SK-N-SH treated with all-trans-retinoic acid at 6 μM for 48 hours (cell line): ENCODE results near the gene KRR1.

Experiments
- ATAC-seq: fragments of 200-7000 bp; cut with Tn5 transposase; 3 replicates; pipeline ENCODE4 v1.9.1; 2020; ENCODE audit warnings: mild to moderate bottlenecking, moderate library complexity
- ARNTL ChIP-seq: fragments of 450-650 bp; formaldehyde crosslinking; IDR thresholded peaks from 2 replicates; pipeline ENCODE4 v1.5.0; 2020; ENCODE audit warnings: low read depth, mild to moderate bottlenecking, moderate library complexity, borderline replicate concordance
- BACH2 ChIP-seq: fragments of 250-450 bp; sonication (Bioruptor Pico); IDR thresholded peaks from 2 replicates; pipeline ENCODE4 v1.9.0; 2021; ENCODE audit warnings: mild to moderate bottlenecking, borderline replicate concordance
- CSDC2 ChIP-seq: fragments of 250-450 bp; sonication (Bioruptor Pico); IDR thresholded peaks from 2 replicates; pipeline ENCODE4 v1.5.0; 2020; ENCODE audit warnings: mild to moderate bottlenecking, moderate library complexity
- ESRRG ChIP-seq: fragments of 250-450 bp; sonication (Bioruptor Pico); IDR thresholded peaks from 2 replicates; pipeline ENCODE4 v1.6.1; 2021; ENCODE audit warnings: mild to moderate bottlenecking
- GLIS3 ChIP-seq: fragments of 250-450 bp; sonication (Bioruptor Pico); IDR thresholded peaks from 2 replicates; pipeline ENCODE4 v1.5.0; 2020; ENCODE audit warnings: mild to moderate bottlenecking, moderate library complexity
- ISL1 ChIP-seq: fragments of 250-450 bp; sonication (Bioruptor Pico); IDR thresholded peaks from 2 replicates; pipeline ENCODE4 v2.1.2; 2022; ENCODE audit warnings: mild to moderate bottlenecking, moderate library complexity
- OSR1 ChIP-seq: fragments of 250-450 bp; sonication (Bioruptor Pico); IDR thresholded peaks from 2 replicates; pipeline ENCODE4 v1.8.0; 2022; ENCODE audit warnings: moderate library complexity, mild to moderate bottlenecking, inconsistent platforms
- PPARA ChIP-seq: fragments of 250-450 bp; sonication (Bioruptor Pico); IDR thresholded peaks from 2 replicates; pipeline ENCODE4 v1.5.0; 2020; ENCODE audit warnings: mild to moderate bottlenecking, borderline replicate concordance
- SNAI2 ChIP-seq: fragments of 250-450 bp; sonication (Bioruptor Pico); IDR thresholded peaks from 2 replicates; pipeline ENCODE4 v1.5.0; 2020; ENCODE audit warnings: mild to moderate bottlenecking, moderate library complexity
- TOX ChIP-seq: fragments of 250-450 bp; sonication (Bioruptor Pico); IDR thresholded peaks from 2 replicates; pipeline ENCODE4 v1.8.0; 2021; ENCODE audit warnings: mild to moderate bottlenecking, moderate library complexity, borderline replicate concordance
- ZC3H10 ChIP-seq: fragments of 250-450 bp; sonication (Bioruptor Pico); IDR thresholded peaks from 2 replicates; pipeline ENCODE4 v1.5.1; 2021; ENCODE audit warnings: mild to moderate bottlenecking, moderate library complexity
- ZFP3 ChIP-seq: fragments of 250-450 bp; sonication (Bioruptor Pico); IDR thresholded peaks from 2 replicates; pipeline ENCODE4 v1.5.0; 2020; ENCODE audit warnings: mild to moderate bottlenecking, moderate library complexity
- ZFP30 ChIP-seq: fragments of 450-650 bp; formaldehyde crosslinking; IDR thresholded peaks from 2 replicates; pipeline ENCODE4 v1.5.0; 2022; ENCODE audit warnings: mild to moderate bottlenecking, moderate library complexity
- ZNF565 ChIP-seq: fragments of 450-650 bp; formaldehyde crosslinking; conservative IDR thresholded peaks from 2 replicates; pipeline ENCODE4 v1.5.0; 2020; ENCODE audit warnings: low read depth, mild to moderate bottlenecking, moderate library complexity
- ZNF70 ChIP-seq: fragments of 450-650 bp; formaldehyde crosslinking; IDR thresholded peaks from 2 replicates; pipeline ENCODE4 v1.5.0; 2020; ENCODE audit warnings: mild to moderate bottlenecking, moderate library complexity
- ZNF8 ChIP-seq: fragments of 450-650 bp; formaldehyde crosslinking; IDR thresholded peaks from 2 replicates; pipeline ENCODE4 v1.5.0; 2020; ENCODE audit warnings: mild to moderate bottlenecking, moderate library complexity
- TF ChIP-seq, protein P1 (sequence below): fragments of 250-450 bp; sonication (Bioruptor Pico); IDR thresholded peaks from 2 replicates; pipeline ENCODE4 v1.8.0; 2021; ENCODE audit warnings: low read depth, mild to moderate bottlenecking, moderate library complexity, borderline replicate concordance
- TF ChIP-seq, protein P2 (sequence below): fragments of 250-450 bp; sonication (Bioruptor Pico); IDR thresholded peaks from 2 replicates; pipeline ENCODE4 v1.5.1; 2021; ENCODE audit warnings: mild to moderate bottlenecking, moderate library complexity
- TF ChIP-seq, protein P3 (sequence below): fragments of 250-450 bp; sonication (Bioruptor Pico); IDR thresholded peaks from 2 replicates; pipeline ENCODE4 v1.5.1; 2020; ENCODE audit warnings: low read depth, mild to moderate bottlenecking, moderate library complexity
- TF ChIP-seq, protein P4 (sequence below): fragments of 250-450 bp; sonication (Bioruptor Pico); IDR thresholded peaks from 2 replicates; pipeline ENCODE4 v1.5.0; 2020; ENCODE audit warnings: mild to moderate bottlenecking, moderate library complexity
- TF ChIP-seq, protein P5 (sequence below): fragments of 250-450 bp; sonication (Bioruptor Pico); IDR thresholded peaks from 2 replicates; pipeline ENCODE4 v1.8.0; 2020; ENCODE audit warnings: mild to moderate bottlenecking, moderate library complexity, borderline replicate concordance

The KRR1 gene

GRCh38 chr12:75489613-75490210 lies 21.7 kb downstream of the KRR1 start:
- TF ChIP-seq ESRRG (CRISPR knock-in tag): no peak
- no peak; the same call in 1 of the 2 replicates for TF ChIP-seq ISL1 (CRISPR knock-in tag)
- no peak for TF ChIP-seq ZC3H10 (CRISPR knock-in tag)
- TF ChIP-seq PPARA (CRISPR knock-in tag): no peak
- no peak for TF ChIP-seq TOX
- TF ChIP-seq, protein P1, sequence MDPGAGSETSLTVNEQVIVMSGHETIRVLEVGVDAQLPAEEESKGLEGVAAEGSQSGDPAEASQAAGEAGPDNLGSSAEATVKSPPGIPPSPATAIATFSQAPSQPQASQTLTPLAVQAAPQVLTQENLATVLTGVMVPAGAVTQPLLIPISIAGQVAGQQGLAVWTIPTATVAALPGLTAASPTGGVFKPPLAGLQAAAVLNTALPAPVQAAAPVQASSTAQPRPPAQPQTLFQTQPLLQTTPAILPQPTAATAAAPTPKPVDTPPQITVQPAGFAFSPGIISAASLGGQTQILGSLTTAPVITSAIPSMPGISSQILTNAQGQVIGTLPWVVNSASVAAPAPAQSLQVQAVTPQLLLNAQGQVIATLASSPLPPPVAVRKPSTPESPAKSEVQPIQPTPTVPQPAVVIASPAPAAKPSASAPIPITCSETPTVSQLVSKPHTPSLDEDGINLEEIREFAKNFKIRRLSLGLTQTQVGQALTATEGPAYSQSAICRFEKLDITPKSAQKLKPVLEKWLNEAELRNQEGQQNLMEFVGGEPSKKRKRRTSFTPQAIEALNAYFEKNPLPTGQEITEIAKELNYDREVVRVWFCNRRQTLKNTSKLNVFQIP: no peak
- TF ChIP-seq CSDC2: no peak
- TF ChIP-seq, protein P2, sequence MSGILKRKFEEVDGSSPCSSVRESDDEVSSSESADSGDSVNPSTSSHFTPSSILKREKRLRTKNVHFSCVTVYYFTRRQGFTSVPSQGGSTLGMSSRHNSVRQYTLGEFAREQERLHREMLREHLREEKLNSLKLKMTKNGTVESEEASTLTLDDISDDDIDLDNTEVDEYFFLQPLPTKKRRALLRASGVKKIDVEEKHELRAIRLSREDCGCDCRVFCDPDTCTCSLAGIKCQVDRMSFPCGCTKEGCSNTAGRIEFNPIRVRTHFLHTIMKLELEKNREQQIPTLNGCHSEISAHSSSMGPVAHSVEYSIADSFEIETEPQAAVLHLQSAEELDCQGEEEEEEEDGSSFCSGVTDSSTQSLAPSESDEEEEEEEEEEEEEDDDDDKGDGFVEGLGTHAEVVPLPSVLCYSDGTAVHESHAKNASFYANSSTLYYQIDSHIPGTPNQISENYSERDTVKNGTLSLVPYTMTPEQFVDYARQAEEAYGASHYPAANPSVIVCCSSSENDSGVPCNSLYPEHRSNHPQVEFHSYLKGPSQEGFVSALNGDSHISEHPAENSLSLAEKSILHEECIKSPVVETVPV (CRISPR knock-in tag): no peak
- TF ChIP-seq ZNF70: no peak
- no peak for TF ChIP-seq SNAI2 (CRISPR knock-in tag)
- TF ChIP-seq ZFP30 (CRISPR knock-in tag): no peak
- no peak for TF ChIP-seq ZNF8 (CRISPR knock-in tag)
- no peak for TF ChIP-seq ARNTL
- TF ChIP-seq GLIS3 (CRISPR knock-in tag): no peak
- no peak for TF ChIP-seq ZNF565 (CRISPR knock-in tag)
- TF ChIP-seq, protein P3, sequence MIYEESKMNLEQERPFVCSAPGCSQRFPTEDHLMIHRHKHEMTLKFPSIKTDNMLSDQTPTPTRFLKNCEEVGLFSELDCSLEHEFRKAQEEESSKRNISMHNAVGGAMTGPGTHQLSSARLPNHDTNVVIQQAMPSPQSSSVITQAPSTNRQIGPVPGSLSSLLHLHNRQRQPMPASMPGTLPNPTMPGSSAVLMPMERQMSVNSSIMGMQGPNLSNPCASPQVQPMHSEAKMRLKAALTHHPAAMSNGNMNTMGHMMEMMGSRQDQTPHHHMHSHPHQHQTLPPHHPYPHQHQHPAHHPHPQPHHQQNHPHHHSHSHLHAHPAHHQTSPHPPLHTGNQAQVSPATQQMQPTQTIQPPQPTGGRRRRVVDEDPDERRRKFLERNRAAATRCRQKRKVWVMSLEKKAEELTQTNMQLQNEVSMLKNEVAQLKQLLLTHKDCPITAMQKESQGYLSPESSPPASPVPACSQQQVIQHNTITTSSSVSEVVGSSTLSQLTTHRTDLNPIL (CRISPR knock-in tag): no peak
- no peak for TF ChIP-seq BACH2 (CRISPR knock-in tag)
- TF ChIP-seq, protein P4, sequence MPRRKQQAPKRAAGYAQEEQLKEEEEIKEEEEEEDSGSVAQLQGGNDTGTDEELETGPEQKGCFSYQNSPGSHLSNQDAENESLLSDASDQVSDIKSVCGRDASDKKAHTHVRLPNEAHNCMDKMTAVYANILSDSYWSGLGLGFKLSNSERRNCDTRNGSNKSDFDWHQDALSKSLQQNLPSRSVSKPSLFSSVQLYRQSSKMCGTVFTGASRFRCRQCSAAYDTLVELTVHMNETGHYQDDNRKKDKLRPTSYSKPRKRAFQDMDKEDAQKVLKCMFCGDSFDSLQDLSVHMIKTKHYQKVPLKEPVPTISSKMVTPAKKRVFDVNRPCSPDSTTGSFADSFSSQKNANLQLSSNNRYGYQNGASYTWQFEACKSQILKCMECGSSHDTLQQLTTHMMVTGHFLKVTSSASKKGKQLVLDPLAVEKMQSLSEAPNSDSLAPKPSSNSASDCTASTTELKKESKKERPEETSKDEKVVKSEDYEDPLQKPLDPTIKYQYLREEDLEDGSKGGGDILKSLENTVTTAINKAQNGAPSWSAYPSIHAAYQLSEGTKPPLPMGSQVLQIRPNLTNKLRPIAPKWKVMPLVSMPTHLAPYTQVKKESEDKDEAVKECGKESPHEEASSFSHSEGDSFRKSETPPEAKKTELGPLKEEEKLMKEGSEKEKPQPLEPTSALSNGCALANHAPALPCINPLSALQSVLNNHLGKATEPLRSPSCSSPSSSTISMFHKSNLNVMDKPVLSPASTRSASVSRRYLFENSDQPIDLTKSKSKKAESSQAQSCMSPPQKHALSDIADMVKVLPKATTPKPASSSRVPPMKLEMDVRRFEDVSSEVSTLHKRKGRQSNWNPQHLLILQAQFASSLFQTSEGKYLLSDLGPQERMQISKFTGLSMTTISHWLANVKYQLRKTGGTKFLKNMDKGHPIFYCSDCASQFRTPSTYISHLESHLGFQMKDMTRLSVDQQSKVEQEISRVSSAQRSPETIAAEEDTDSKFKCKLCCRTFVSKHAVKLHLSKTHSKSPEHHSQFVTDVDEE (CRISPR knock-in tag): no peak
- peak; percentile 71 for ATAC-seq

DNA sequence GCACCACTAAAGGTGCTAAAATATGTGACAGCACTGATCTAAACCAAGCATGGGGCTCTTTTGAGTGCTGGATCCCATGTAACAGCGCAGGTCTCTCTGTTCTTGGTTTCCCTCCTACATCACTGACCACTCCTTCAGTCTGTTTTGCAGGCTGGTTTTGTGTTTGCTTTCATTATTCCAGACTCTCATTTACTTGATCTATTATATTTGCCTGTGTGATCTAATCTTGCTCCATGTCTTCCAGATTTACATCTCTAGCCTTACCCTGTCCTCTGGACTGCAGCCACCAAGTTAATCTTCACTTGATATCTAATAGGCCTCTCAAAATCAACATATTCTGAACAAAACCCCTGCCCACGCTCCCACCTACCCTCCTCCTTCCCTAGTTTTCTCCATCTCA lies 22.2 kb downstream of the KRR1 start:
- ATAC-seq: peak; percentile 51

DNA sequence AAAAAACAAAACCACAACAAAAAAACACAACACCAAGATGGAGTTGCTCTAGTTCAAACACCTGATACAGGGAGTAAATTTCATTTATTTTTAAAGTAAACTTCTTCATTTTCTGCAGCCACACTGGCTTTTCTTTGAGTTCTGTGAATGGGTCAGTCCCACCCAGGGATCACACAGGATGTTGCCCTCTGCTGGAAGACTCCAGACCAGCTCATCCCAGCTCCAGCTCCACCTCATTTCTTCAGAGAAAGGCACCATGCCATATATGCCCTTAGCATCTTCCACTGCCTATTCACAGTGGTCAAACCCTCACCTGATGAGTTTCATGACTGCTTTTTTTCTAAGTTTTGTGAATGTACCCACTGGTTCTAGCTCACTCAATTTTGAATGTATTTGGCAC lies 22.9 kb downstream of the KRR1 start:
- ATAC-seq: peak; percentile 75
- TF ChIP-seq OSR1 (no peak), GLIS3 (CRISPR knock-in tag) (no peak), PPARA (CRISPR knock-in tag) (no peak), ZNF70 (no peak), CSDC2 (no peak), ZNF8 (CRISPR knock-in tag) (no peak), TOX (no peak), ESRRG (CRISPR knock-in tag) (no peak), ZFP3 (CRISPR knock-in tag) (no peak), ZNF565 (CRISPR knock-in tag) (no peak), ARNTL (no peak), ZC3H10 (CRISPR knock-in tag) (no peak)
- TF ChIP-seq, protein P3 (CRISPR knock-in tag): no peak
- TF ChIP-seq, protein P5, sequence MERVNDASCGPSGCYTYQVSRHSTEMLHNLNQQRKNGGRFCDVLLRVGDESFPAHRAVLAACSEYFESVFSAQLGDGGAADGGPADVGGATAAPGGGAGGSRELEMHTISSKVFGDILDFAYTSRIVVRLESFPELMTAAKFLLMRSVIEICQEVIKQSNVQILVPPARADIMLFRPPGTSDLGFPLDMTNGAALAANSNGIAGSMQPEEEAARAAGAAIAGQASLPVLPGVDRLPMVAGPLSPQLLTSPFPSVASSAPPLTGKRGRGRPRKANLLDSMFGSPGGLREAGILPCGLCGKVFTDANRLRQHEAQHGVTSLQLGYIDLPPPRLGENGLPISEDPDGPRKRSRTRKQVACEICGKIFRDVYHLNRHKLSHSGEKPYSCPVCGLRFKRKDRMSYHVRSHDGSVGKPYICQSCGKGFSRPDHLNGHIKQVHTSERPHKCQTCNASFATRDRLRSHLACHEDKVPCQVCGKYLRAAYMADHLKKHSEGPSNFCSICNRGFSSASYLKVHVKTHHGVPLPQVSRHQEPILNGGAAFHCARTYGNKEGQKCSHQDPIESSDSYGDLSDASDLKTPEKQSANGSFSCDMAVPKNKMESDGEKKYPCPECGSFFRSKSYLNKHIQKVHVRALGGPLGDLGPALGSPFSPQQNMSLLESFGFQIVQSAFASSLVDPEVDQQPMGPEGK (CRISPR knock-in tag): no peak

More for the DNA sequence above, 22.2 kb downstream of the KRR1 start:
- TF ChIP-seq, protein P2 (CRISPR knock-in tag): no peak
- TF ChIP-seq ESRRG (CRISPR knock-in tag): no peak
- no peak for TF ChIP-seq OSR1
- no peak for TF ChIP-seq ARNTL
- TF ChIP-seq SNAI2 (CRISPR knock-in tag): no peak
- TF ChIP-seq ISL1 (CRISPR knock-in tag): no peak
- TF ChIP-seq ZC3H10 (CRISPR knock-in tag): no peak
- TF ChIP-seq TOX: no peak
- no peak for TF ChIP-seq ZFP3 (CRISPR knock-in tag)
